ENCODE measurements around the gene TMC7. TPM values are rescaled to one million over a fixed set of nuclear protein-coding genes. Genes with fewer than 3 reads are reported as not detected.
A peak's percentile ranks its signal among the peaks of the same experiment; 100 is the strongest.

TMC7 gene
- total and polyA plus RNA-seq, 2 of the 13 experiments (the other 11 are each of a cell fraction or from before 2014, with no cell fraction given), result 1.2 to 5.1 TPM

- TF ChIP-seq CREB1 (IDR thresholded peaks at IDR 0.05) (peak; percentile 38; the same call in 1 of the 2 replicates), CREB1 (CRISPR knock-in tag; IDR thresholded peaks at IDR 0.05) (no peak), ZBTB34 (CRISPR knock-in tag; IDR thresholded peaks at IDR 0.05) (peak; percentile 89; the same call in 1 of the 2 replicates), ZKSCAN8 (CRISPR knock-in tag; IDR thresholded peaks at IDR 0.05; ENCODE audit: borderline replicate concordance) (peak; percentile 59; the same call in 1 of the 2 replicates), SAFB2 (CRISPR knock-in tag; IDR thresholded peaks at IDR 0.05; ENCODE audit: borderline replicate concordance, low read depth) (peak; percentile 89), STAG1 (CRISPR knock-in tag; IDR thresholded peaks at IDR 0.05) (peak; percentile 99), SMAD9 (CRISPR knock-in tag; IDR thresholded peaks at IDR 0.05) (no peak), ZBED4 (CRISPR knock-in tag; IDR thresholded peaks at IDR 0.05; ENCODE audit: borderline replicate concordance) (peak; percentile 87), ZNF780A (CRISPR knock-in tag; IDR thresholded peaks at IDR 0.05) (no peak), NFE2L2 (IDR thresholded peaks at IDR 0.05; ENCODE audit: low read length) (no peak), ZBTB40 (IDR thresholded peaks at IDR 0.05) (no peak), ZBTB40 (CRISPR knock-in tag; IDR thresholded peaks at IDR 0.05) (no peak)
Measured at GRCh38 chr16:18983565-18984434, at the start of gene TMC7 (continued).
